SK-N-SH treated with all-trans-retinoic acid at 6 μM for 48 hours (cell line): Measurements from ENCODE around the gene SEL1L3.

ENCODE experiments used
- ATAC-seq: fragments of 200-7000 bp; cut with Tn5 transposase; 3 replicates; pipeline ENCODE4 v1.9.1; 2020; ENCODE audit warnings: mild to moderate bottlenecking, moderate library complexity
- BACH2 ChIP-seq: fragments of 250-450 bp; sonication (Bioruptor Pico); IDR thresholded peaks from 2 replicates; pipeline ENCODE4 v1.9.0; 2021; ENCODE audit warnings: mild to moderate bottlenecking, borderline replicate concordance
- CREB5 ChIP-seq: fragments of 250-450 bp; sonication (Bioruptor Pico); IDR thresholded peaks from 2 replicates; pipeline ENCODE4 v1.5.1; 2020; ENCODE audit warnings: low read depth, mild to moderate bottlenecking, moderate library complexity
- ESRRG ChIP-seq: fragments of 250-450 bp; sonication (Bioruptor Pico); IDR thresholded peaks from 2 replicates; pipeline ENCODE4 v1.6.1; 2021; ENCODE audit warnings: mild to moderate bottlenecking
- GLIS3 ChIP-seq: fragments of 250-450 bp; sonication (Bioruptor Pico); IDR thresholded peaks from 2 replicates; pipeline ENCODE4 v1.5.0; 2020; ENCODE audit warnings: mild to moderate bottlenecking, moderate library complexity
- ISL1 ChIP-seq: fragments of 250-450 bp; sonication (Bioruptor Pico); IDR thresholded peaks from 2 replicates; pipeline ENCODE4 v2.1.2; 2022; ENCODE audit warnings: mild to moderate bottlenecking, moderate library complexity
- OSR1 ChIP-seq: fragments of 250-450 bp; sonication (Bioruptor Pico); IDR thresholded peaks from 2 replicates; pipeline ENCODE4 v1.8.0; 2022; ENCODE audit warnings: moderate library complexity, mild to moderate bottlenecking, inconsistent platforms
- PATZ1 ChIP-seq: fragments of 250-450 bp; sonication (Bioruptor Pico); IDR thresholded peaks from 2 replicates; pipeline ENCODE4 v1.8.0; 2020; ENCODE audit warnings: mild to moderate bottlenecking, moderate library complexity, borderline replicate concordance
- RARB ChIP-seq: fragments of 250-450 bp; sonication (Bioruptor Pico); IDR thresholded peaks from 2 replicates; pipeline ENCODE4 v1.8.0; 2021; ENCODE audit warnings: mild to moderate bottlenecking, moderate library complexity
- TCF4 ChIP-seq: fragments of 250-450 bp; sonication (Bioruptor Pico); IDR thresholded peaks from 2 replicates; pipeline ENCODE4 v1.8.0; 2021; ENCODE audit warnings: mild to moderate bottlenecking, moderate library complexity, borderline replicate concordance
- TOX ChIP-seq: fragments of 250-450 bp; sonication (Bioruptor Pico); IDR thresholded peaks from 2 replicates; pipeline ENCODE4 v1.8.0; 2021; ENCODE audit warnings: mild to moderate bottlenecking, moderate library complexity, borderline replicate concordance
- TSHZ2 ChIP-seq: fragments of 250-450 bp; sonication (Bioruptor Pico); IDR thresholded peaks from 2 replicates; pipeline ENCODE4 v1.5.0; 2020; ENCODE audit warnings: mild to moderate bottlenecking, moderate library complexity
- ZC3H10 ChIP-seq: fragments of 250-450 bp; sonication (Bioruptor Pico); IDR thresholded peaks from 2 replicates; pipeline ENCODE4 v1.5.1; 2021; ENCODE audit warnings: mild to moderate bottlenecking, moderate library complexity
- ZFP30 ChIP-seq: fragments of 450-650 bp; formaldehyde crosslinking; IDR thresholded peaks from 2 replicates; pipeline ENCODE4 v1.5.0; 2022; ENCODE audit warnings: mild to moderate bottlenecking, moderate library complexity
- ZNF565 ChIP-seq: fragments of 450-650 bp; formaldehyde crosslinking; conservative IDR thresholded peaks from 2 replicates; pipeline ENCODE4 v1.5.0; 2020; ENCODE audit warnings: low read depth, mild to moderate bottlenecking, moderate library complexity
- ZNF8 ChIP-seq: fragments of 450-650 bp; formaldehyde crosslinking; IDR thresholded peaks from 2 replicates; pipeline ENCODE4 v1.5.0; 2020; ENCODE audit warnings: mild to moderate bottlenecking, moderate library complexity

SEL1L3 gene

GRCh38 chr4:25756503-25756902 is 106.3 kb downstream of the SEL1L3 start:
- TF ChIP-seq TCF4 (CRISPR knock-in tag) (no peak), ISL1 (no peak), ESRRG (CRISPR knock-in tag) (no peak), ZC3H10 (CRISPR knock-in tag) (no peak), ZFP30 (no peak), TSHZ2 (CRISPR knock-in tag) (no peak), OSR1 (no peak), CREB5 (no peak), PATZ1 (CRISPR knock-in tag) (no peak), RARB (CRISPR knock-in tag) (no peak), ZNF565 (CRISPR knock-in tag) (no peak)
- ATAC-seq = no peak

- TF ChIP-seq ZNF8 (CRISPR knock-in tag) (no peak), ZC3H10 (CRISPR knock-in tag) (no peak), PATZ1 (CRISPR knock-in tag) (no peak), TSHZ2 (CRISPR knock-in tag) (no peak), TCF4 (CRISPR knock-in tag) (no peak), RARB (CRISPR knock-in tag) (no peak), BACH2 (CRISPR knock-in tag) (no peak), TOX (CRISPR knock-in tag) (no peak), ESRRG (CRISPR knock-in tag) (no peak), GLIS3 (CRISPR knock-in tag) (no peak)
- no peak for ATAC-seq
These were observed 106.9 kb downstream of the SEL1L3 start for GRCh38 chr4:25755911-25756310.

GRCh38 chr4:25753239-25753638 is 109.5 kb downstream of the SEL1L3 start:
- ATAC-seq = no peak
- TF ChIP-seq CREB5 = no peak

GRCh38 chr4:25750874-25751273 is 111.9 kb downstream of the SEL1L3 start:
- ATAC-seq = no peak
- TF ChIP-seq ISL1 = no peak
- no peak for TF ChIP-seq TOX (CRISPR knock-in tag)
